Hindlimb muscle (tissue), 1 donor: ENCODE results near the gene PCBP3. TPM values are rescaled to one million over a fixed set of nuclear protein-coding genes. Genes with fewer than 3 reads are reported as not detected.

Experiments
- DNase-seq: peaks from one replicate; pipeline ENCODE4 v3.0.0-alpha.2; 2013
- polyA plus RNA-seq: library from polyadenylated mRNA; unstranded; fragments of 120-200 nt; gene quantifications from one replicate; pipeline ENCODE4 v1.2.1, GENCODE V29; 2013; ENCODE audit not compliant: insufficient read length

PCBP3 gene
- polyA plus RNA-seq, 1 donor = 0.81 TPM

- no peak for DNase-seq
Measured at GRCh38 chr21:45756669-45757068, 113.1 kb downstream of the PCBP3 start.

GRCh38 chr21:45761704-45762103 is 118.2 kb downstream of the PCBP3 start:
- no peak for DNase-seq

GRCh38 chr21:45763074-45763473 is 119.5 kb downstream of the PCBP3 start:
- DNase-seq = no peak

GRCh38 chr21:45763506-45763905 is 120.0 kb downstream of the PCBP3 start:
- DNase-seq = no peak

GRCh38 chr21:45764792-45765191 is 121.3 kb downstream of the PCBP3 start:
- DNase-seq = no peak

GRCh38 chr21:45765375-45765774 is 121.8 kb downstream of the PCBP3 start:
- no peak for DNase-seq

GRCh38 chr21:45766055-45766454 is 122.5 kb downstream of the PCBP3 start:
- DNase-seq = no peak

GRCh38 chr21:45766501-45766900 is 123.0 kb downstream of the PCBP3 start:
- DNase-seq = no peak

- no peak for DNase-seq
Measured at GRCh38 chr21:45767071-45768006, 123.8 kb downstream of the PCBP3 start.

- no peak for DNase-seq
Measured at GRCh38 chr21:45768011-45768739, 124.7 kb downstream of the PCBP3 start.

GRCh38 chr21:45768740-45769048 is 125.2 kb downstream of the PCBP3 start:
- DNase-seq = no peak

- DNase-seq = no peak
Measured at GRCh38 chr21:45769294-45769693, 125.8 kb downstream of the PCBP3 start.

GRCh38 chr21:45769896-45770295 is 126.4 kb downstream of the PCBP3 start:
- no peak for DNase-seq

GRCh38 chr21:45772180-45772579 is 128.7 kb downstream of the PCBP3 start:
- DNase-seq = no peak

GRCh38 chr21:45774291-45774690 is 130.8 kb downstream of the PCBP3 start:
- DNase-seq = no peak

- DNase-seq = no peak
Measured at GRCh38 chr21:45776971-45777370, 133.4 kb downstream of the PCBP3 start.

- no peak for DNase-seq
Measured at GRCh38 chr21:45778686-45779085, 135.2 kb downstream of the PCBP3 start.

GRCh38 chr21:45779226-45779625 is 135.7 kb downstream of the PCBP3 start:
- no peak for DNase-seq

GRCh38 chr21:45780647-45781046 is 137.1 kb downstream of the PCBP3 start:
- no peak for DNase-seq

- DNase-seq = no peak
Measured at GRCh38 chr21:45781741-45782140, 138.2 kb downstream of the PCBP3 start.

- no peak for DNase-seq
Measured at GRCh38 chr21:45786660-45787059, 143.1 kb downstream of the PCBP3 start.

- DNase-seq = no peak
Measured at GRCh38 chr21:45787371-45787770, 143.8 kb downstream of the PCBP3 start.

- DNase-seq = no peak
Measured at GRCh38 chr21:45788198-45788597, 144.7 kb downstream of the PCBP3 start.
